HG03159 (cell line): ENCODE data around the gene C19orf67.

Experiments used
- ATAC-seq: cut with Tn5 transposase; IDR thresholded peaks from one replicate; pipeline ENCODE4 v1.9.1; 2021; ENCODE audit warnings: mild to moderate bottlenecking, moderate library complexity; ENCODE audit not compliant: unreplicated experiment

The C19orf67 gene

DNA sequence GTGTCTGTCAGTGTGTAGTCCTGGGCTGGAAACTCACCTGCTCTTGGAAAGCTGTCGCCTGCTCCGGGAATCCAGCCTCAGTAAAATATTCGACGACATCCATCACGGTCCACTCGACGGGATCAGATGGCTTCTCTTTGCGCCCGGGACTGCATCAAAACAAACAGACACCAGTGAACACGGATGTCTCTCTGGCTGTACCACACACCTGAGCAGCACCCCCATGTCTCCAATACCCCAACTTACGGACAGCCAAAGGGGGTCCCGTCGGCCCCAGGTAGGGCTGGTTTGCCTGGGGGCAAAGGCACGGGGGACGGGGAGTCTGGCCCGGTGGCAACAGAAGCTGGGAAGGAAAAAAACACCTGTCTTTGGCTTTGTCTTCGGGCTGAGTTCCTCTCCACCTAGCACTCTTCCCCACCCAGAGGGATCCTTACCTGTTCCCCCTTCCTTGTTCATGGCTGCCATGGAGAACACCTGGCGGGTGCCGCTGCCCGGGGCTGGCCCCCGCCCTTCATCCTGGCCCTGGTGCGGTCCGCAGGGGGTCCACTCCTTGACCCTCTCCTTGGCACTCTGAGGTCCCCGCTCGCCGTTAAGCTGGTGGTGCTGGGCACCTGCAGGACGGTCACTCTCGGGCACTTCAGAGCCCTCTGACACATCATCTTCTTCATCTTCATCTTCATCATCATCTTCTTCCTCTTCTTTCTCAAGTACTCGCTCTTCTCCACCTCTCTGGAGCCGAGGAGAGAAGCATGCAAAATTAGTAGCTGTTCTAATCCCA, 3.2 kb upstream of the C19orf67 start:
- no peak for ATAC-seq

DNA sequence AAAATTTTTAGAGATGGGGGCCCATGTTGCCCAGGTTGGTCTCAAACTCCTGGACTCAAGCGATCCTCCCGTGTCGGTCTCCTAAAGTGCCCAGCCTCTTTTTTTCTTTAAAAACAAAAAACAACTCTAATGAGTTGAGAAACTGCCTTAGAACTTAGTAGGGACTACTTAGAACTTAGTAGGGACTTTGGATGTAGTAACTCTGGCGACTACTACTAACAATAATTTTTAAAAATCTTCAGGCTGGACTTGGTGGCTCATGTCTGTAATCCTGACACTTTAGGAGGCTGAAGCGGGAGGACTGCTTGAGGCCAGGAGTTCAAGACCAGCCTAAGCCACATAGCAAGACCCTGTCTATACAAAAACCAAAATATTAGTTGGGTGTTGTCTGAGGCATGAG, 515 bp upstream of the C19orf67 start:
- ATAC-seq, result no peak

DNA sequence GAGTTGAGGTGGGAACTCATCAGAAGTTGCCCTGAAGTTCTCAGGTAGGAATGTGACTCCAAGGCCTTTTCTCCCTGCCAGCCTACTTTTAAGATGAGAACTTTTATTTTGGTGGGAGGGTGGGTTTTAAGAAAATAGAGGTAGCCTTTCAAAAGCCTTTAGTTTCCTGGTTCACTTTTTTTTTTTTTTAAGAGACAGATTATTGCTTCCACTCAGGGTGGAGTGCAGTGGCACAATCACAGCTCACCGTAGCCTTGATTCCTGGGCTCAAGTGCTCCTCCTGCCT, 3.0 kb downstream of the C19orf67 start:
- no peak for ATAC-seq

DNA sequence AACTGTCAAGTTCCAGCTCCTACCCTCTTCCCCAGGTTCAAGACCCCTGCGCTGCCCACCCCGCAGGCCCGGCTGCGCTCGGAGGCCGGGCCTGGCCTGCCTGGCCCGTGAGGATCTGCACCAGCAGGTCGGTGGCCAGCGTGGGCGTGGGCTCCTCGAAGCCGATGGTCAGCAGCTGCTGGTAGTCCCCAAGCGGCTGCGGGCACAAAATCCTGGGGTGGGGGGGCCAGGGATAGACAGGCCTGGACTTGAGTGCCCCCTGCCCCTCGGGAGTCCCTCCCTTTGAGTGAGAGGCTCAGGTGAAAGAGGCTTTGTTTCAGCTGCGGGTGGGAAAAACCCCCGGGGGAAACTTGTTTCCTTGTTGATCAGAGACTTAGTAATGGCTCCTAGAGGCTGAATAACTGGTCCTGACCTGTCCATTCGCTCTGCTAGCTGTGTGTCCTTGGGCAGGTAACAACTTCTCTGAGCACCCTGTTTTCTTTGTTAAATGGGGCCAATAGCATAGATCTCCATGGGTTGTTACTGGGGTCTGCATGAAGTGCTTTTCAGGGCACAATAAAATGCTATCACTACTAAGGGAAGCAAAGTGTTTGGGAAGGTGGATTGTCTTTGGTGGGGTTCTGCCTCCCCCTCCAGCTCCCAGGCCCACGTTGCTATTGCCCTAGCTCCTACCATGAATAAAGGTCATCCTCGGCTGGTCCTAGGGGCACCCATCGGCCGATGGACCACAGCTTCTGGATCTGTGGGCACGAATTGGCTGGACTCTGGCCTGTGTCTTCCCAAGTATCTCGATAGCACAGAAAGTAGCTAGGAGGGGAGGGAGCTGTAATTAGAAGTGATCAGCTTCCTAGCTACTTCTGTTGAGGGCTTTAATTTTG, 3.5 kb downstream of the C19orf67 start:
- ATAC-seq, result no peak

DNA sequence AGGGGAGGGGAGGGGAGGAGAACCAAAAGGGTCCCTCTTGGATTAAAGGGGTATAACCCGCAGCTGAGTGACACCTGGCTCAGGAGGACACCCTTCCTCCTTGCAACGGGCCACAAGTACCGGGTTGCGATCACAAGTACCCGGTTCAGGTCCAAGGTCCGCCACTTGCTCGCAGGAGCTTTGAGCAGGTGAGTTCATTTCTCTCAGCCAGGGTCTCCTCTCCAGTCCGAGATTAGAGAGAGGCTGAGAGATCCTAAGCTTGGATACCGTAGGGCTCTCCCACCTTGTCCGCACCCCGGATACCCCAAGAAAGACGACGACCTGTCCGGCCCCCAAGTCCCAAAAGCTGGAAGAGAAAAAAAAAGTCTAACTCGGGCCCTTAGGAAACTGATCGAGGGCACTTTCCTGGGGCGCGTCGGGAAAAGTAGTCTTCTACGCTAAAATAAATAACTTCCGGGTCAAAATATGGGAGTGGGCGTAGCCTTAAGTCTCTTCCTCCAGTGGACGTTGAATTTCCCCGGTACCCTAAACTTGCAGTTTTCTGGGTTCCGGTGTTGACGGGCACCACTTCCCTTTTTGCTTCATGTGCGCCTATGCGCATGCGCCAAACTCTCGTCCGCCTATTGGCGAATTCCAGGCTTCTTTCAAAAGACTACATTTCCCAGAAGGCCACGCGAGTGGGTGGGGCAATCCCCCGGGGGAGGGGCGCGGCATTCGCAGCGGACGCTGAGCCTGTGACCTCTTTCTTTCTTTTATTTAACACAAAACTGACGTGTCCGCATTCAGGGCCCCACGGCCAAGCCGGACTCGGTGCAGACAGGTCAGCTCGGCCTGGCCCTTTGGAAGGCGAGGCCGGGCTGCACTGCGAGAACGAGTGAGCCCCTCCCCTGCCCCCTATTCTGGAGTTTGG, 4.4 kb downstream of the C19orf67 start:
- peak; percentile 83 for ATAC-seq

DNA sequence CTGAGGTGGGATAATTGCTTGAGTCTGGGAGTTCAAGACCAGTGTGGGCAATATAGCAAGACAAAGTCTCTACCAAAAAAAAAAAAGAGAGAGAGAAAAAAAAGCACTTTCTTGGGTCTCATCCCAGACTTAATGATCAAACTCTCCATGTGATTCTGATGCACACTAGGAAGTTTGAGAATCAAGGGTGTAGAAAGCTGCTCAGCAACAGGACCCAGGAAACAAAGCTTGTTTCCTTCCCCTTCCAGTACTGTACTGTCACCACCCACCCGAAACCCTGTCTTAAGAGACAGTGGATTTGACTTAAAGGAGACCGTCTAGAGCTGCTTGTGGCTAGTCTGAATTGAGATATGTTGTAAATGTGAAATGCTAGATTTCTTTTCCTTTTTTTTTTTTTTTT, 7.2 kb downstream of the C19orf67 start:
- ATAC-seq, result no peak

DNA sequence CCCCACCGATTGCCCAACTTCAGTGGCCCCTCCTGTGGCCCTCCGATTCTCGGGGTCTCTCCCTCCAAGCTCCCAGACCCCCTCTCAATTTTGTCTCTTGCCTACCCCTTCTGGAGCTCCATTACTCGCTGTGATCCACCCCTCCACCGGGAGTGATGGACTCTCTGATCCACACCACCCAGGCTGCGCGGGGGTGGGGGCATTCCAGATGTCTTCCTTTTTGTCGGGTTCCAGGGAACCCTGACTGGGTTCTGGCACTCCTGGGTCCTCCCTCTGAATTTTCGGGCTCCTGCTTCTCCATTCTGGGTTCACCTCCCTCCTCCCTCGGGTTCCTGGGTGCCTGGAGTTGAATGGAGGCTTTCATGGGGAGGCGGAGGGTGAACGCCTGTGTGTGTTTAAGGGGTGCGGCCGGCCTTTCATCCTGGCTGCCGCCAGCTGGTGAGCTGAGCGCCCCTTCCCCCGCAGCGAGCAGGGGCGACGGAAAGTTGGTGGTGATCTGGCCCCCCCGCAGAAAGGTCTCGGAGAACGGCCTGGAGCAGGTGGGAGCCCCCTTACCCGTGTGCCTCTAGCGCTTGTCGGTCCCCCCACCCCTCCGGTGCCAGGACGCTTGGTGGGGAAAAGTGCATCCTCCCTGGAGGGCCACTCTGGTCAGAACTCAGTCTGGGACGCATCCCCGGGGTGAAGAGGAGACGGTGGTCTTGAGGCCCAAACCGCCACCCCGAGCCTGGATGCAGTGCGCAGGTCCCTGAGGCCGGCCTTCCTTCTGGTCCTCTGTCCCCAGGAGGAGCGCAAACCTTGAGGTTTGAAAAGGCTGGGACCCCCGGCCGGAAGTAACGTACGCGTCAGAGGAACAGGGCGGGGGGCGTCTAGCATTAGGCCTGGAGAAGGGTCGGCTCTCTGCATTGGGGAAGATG, 11.4 kb downstream of the C19orf67 start:
- ATAC-seq, result no peak

DNA sequence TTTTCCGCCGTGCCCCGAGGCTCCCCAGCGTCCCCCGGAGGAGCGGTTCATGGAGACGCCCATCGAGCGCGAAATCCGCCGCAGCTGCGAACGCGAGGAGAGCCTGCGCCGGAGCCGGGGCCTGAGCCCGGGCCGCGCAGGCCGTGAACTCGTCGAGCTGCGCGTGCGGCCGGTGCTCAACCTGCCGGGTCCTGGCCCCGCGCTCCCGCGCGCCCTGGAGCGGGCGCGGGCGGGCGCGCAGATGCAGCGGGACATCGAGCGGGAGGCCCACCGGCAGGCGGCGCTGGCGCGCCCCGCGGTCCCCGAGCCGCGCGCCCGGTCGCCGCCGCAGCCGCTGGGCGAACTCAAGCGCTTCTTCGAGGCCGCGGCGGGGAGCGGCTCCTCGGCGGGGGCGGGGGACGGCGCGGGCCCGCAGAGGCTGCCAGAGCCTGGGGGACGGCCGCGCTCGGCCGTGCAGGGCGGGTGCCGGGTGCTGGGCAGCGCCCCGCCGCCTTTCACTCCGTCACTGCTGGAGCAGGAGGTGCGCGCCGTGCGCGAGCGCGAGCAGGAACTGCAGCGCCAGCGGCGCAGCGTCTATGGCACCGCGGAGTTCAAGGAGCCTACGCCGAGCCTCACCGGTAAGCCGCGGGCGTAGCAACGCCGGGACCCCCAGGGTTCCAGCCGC, 12.2 kb downstream of the C19orf67 start:
- ATAC-seq, result peak; percentile 49

DNA sequence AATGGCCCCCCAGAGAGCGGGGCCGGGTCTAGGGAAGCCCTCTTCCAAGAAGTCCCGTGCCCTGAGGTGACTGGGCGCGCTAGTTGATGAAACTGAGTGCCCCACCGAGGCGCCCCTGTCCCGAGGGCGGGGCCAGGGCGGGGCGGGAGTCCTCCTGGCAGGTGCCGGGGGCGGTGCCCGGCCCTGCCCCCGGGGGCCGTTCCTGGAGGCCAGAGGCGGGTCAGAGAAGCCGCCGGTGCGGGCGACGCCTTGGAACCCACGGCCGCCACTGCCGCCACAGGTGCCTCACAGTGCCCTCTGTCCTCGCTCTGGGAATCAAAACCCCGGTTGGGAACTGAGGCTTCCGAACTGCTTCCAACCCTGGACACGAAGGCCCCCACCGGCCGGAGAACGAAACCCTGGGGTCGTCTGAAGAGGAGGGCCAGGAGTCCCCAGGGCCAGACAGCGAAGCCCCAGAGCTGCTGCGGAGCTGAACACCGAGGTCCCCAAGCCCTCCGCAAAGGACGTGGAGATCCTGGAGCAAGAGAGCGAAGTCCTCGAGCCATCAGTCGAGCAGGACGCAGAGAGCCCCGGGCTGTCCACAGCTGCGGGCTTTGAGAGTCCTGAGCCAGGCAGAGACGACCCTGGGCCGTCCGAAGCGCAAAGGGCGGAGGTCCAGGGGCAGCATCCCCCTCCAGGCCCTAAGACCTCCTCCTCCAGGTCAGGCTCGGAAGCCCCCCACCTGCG, 12.9 kb downstream of the C19orf67 start, which contains the start of gene MISP3:
Gene MISP3 (plus strand): TSS at position 252 of the 726 bp plus-strand sequence. CDS start 524 bp downstream, outside the sequence.
- no peak for ATAC-seq

DNA sequence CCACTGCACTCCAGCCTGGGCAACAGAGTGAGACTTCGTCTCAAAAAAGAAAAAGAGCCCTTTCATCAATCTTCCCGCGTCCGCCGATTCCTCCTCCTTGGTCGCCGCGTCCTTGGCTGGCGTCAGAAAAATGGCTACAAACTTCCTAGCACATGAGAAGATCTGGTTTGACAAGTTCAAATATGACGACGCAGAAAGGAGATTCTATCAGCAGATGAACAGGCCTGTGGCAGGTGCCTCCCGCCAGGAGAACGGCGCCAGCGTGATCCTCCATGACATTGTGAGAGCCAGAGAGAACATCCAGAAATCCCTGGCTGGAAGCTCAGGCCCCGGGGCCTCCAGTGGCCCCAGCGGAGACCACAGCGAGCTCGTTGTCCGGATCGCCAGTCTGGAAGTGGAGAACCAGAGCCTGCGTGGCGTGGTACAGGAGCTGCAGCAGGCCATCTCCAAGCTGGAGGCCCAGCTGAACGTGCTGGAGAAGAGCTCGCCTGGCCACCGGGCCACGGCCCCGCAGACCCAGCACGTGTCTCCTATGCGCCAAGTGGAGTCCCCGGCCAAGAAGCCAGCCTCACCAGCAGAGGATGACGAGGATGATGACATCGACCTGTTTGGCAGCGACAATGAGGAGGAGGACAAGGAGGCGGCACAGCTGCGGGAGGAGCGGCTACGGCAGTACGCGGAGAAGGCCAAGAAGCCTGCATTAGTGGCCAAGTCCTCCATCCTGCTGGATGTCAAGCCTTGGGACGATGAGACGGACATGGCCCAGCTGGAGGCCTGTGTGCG, 15.1 kb downstream of the C19orf67 start:
- no peak for ATAC-seq

DNA sequence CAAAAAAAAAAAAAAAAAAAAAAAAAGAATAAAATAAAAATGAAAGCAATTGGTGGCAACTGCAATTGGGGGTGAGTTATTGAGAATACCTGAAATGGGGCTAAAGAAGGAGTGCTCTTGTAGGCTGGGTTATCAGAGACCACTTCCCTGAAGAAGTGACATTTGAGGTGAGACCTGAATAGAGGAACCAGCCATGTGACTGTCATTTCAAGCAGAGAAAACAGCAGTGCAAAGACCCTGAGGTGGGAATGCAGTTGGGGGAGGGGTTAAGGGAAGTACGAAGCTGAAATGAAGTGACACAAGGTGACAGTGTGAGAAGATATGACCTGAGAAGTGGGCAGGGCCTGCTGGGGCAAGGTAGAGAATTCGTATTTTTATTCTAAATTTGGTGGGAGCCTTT, 19.4 kb downstream of the C19orf67 start:
- no peak for ATAC-seq

DNA sequence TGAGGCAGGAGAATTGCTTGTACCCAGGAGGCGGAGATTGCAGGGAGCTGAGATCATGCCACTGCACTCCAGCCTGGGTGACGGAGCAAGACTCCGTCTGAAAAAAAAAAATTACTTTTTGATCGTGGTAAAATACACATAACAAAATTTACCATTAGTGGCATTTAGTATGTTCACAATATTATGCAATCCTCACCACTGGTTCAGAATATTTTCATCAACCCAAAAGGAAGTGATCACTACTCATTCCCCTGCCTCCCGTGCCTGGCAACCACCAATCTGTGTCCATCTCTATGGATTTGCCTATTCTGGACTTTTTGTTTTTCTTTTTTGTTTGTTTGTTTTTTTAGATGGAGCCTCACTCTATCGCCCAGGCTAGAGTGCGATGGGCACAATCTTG, 22.5 kb downstream of the C19orf67 start:
- no peak for ATAC-seq

DNA sequence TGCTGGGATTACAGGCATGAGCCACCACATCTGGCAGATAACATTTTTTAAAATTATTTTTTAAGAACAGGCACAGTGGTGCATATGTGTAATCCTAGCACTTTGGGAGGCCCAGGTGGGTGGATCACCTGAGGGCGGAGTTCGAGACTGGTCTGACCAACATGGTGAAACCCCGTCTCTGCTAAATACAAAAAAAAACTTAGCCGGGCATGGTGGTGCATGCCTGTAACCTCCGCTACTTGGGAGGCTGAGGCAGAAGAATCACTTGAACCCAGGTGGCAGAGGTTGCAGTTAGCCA, 23.1 kb downstream of the C19orf67 start:
- no peak for ATAC-seq

DNA sequence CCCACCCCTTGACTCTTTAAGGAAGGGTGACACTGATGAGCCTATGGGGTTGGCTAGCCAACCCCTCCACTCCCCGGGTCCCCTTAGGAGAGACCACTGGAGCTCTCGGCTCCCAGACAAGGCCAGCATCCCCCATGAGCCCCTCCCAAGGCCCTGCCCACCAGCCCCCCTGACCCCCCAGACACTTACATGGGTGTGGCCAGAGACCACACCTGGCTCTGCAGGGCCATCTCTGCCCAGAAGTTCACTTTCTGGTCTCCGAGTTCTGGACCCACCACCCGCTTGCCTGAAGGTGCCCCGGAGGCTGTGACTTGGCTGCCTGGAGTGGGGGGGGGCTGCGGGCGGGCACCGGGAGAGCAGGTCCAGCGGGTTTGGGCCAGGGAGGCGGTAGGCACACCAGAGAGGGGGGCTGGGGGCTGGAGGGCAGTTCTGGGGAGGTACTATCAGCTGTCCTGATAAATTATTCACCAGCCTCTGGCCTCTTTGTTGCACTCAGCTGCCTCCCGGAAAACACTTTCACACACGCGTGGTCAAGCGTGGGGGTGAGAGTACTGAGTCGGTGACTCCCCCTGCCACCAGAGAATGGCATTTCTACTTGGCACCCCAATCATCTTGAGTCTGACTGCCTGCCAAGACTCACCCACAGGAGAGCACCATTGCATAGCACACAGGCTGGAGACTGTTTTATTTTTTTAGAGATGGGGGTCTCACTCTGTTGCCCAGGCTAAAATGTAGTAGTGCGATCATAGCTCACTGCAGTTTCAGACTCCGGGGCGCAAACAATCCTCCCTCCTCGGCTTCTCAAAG, 23.6 kb downstream of the C19orf67 start, which contains the start of gene PALM3:
Gene PALM3 (minus strand): TSS at position 326 of the 807 bp plus-strand sequence. CDS start 96 bp downstream, at position 230.
- ATAC-seq, result no peak

DNA sequence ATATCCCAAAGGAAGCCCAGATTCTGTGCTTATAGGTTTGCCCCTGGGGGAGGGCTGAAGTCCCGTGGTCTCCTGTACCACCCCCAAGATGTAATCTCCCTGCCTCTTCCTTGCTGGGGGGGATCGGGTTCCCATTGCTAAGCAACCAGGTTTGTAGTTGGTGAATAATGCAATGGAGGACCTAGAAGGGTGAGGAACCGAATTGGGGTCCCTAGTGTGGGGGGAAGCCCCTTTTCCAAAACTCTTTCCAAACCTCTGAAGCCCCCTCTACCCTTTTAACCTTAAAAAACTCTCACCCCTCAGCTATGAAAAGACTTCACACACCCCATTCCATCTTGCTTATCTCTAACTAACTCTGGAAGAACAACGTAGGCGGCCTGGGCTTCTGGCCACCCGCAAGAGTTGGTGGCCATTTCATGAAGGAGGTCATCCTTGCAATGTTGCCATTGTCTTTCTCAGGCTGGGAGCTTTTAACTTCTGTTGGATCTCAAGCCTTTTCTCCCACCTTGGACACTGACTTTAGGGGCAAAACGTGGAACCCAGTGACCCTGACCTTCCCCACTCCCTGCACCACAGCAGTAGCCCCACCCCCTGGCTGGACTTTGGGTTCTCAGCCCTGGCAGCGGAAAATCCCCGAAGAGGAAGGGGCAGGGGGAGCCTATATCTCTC, 24.4 kb downstream of the C19orf67 start:
- ATAC-seq, result no peak

DNA sequence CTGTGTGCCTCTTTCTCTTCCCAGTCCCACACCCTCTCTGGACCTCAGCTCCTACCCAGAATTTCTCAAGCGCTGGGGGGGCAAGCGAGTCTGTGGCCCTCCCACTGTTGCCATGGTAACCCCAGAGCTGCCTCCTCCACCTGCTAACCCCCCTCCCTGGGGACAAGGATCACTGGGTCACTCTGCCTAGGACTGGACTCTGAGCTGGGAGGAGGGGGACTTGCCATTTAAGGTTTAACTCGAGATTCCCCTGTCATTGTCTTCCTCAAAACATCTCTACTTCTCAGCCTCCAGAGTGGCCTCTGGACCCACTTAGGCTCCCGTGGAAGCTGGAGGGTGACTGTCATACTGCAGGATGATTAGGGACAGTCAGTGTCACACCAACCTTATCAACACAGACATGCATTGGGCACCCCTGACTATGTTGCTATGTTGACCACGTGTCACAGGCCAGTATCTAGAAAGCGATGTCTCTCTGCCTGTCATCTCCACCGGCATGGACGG, 25.9 kb downstream of the C19orf67 start:
- no peak for ATAC-seq

DNA sequence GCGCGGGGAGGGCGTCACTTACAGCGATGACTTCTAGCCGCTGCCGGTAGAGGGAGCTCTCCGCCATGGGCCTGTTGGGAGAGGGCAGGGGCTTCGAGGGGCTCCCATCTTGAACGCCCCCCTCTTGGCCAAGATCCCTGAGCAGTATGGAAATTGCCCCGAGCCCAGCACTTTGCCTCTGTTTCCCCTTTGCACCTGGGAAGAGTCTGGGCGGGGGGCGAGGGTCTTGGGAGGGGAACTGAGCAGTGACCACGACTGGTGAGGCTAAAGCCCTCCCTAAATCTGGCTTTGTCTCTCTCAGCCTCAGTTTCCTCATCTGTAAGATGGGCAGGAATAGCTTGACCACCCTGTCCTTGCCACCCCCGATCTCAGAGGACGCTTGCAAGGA, 26.5 kb downstream of the C19orf67 start:
- ATAC-seq, result no peak
